ENCODE results near the gene MRI1.

Gene MRI1

DNA sequence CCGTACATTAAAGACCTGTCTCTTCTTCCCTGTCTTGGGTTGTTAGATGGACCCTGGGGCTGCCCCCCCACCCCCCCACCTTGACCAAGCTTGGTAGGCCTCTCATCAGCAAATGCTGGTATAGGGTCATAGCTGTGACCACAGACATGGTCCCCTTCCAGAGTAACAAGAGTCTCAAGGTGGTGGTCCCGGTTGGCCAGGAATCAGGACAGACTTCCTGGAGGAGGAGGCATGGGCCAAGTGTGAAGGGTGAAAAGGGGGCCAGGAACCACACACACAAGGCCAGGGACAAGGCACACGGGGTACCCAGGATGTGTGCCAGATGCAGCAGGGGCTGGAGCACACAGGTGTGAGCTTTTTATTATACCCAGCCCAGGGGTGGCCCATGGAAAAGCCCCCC, 1.1 kb upstream of the MRI1 start:
- Histone ChIP-seq H3K18ac (ENCODE audit: low read length) (no peak overlapping the region), H2AK5ac (ENCODE audit: low read depth, low read length) (no peak overlapping the region), H2AFZ (ENCODE audit: low read length) (no peak overlapping the region), H3K4me1 (ENCODE audit: control insufficient read depth in 2 of 2, insufficient read depth in 1 of 2, low read depth in 1 of 2, low read length in 2 of 2) (peaks cover 0 to 5% of the 10 kb centered on the region in 2 donors), H3K9me3 (replicated peaks in 1 of 2; ENCODE audit: control insufficient read depth in 2 of 2, insufficient read depth in 1 of 2, low read depth in 1 of 2, low read length in 2 of 2) (peaks cover 0 to 9% of the 10 kb centered on the region in 2 donors), H3K79me1 (ENCODE audit: low read depth, low read length) (peaks cover 7% of the 10 kb centered on the region), H3K23ac (ENCODE audit: low read depth, low read length, poor library complexity) (no peak overlapping the region), H3K4ac (ENCODE audit: low read length) (no peak overlapping the region), H3K14ac (ENCODE audit: low read length) (no peak overlapping the region), H2BK15ac (ENCODE audit: low read length) (no peak overlapping the region), H2BK12ac (ENCODE audit: low read length) (no peak overlapping the region), H2BK120ac (ENCODE audit: low read depth, low read length) (no peak overlapping the region), H4K8ac (ENCODE audit: low read depth, low read length) (no peak overlapping the region), H3K9ac (ENCODE audit: low read depth, low read length, poor library complexity) (no peak overlapping the region), H3K4me3 (ENCODE audit: low read length in 2 of 2) (no peak overlapping the region), H3K36me3 (replicated peaks in 1 of 2; ENCODE audit: control insufficient read depth in 2 of 2, insufficient read depth in 2 of 2, low read length in 2 of 2) (peaks cover 26 to 57% of the 10 kb centered on the region in 2 donors), H3K4me2 (ENCODE audit: insufficient read depth, low read length, poor library complexity, severe bottlenecking) (no peak overlapping the region), H2BK5ac (ENCODE audit: low read length) (no peak overlapping the region), H3K27me3 (ENCODE audit: control insufficient read depth in 3 of 3, insufficient read depth in 3 of 3, low read depth in 1 of 3, low read length in 3 of 3) (peaks cover 0 to 6% (median 0%) of the 10 kb centered on the region in 3 experiments), H4K91ac (ENCODE audit: low read depth, low read length, poor library complexity) (no peak overlapping the region), H3K27ac (replicated peaks; ENCODE audit: low read length) (no peak overlapping the region)
- WGBS, 2 donors (ENCODE audit: extremely low coverage in 2 of 2, insufficient read length in 2 of 2, insufficient replicate concordance in 1 of 2) = no CpG with 5 or more reads among the region's 3 CpGs
- no peak for DNase-seq (ENCODE audit: low spot score)

DNA sequence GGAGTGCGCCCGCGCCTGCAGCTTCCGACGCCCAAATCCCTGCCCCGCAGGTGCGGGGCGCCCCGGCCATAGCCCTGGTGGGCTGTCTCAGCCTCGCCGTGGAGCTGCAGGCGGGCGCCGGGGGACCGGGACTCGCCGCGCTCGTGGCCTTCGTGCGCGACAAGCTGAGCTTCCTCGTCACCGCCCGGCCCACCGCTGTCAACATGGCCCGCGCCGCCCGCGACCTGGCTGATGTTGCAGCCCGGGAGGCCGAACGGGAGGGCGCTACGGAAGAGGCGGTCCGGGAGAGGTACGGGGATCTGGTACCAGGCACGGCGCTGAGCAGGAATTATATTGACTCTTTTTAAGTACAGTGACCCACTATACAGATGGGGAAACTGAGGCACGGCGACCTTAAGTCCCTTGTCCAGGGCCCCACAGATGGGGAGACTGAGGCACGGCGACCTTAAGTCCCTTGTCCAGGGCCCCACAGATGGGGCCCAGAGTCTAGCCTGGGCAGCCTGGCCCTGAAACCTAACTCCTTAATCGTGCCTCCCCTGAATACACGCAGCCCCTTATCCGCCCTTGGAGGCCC, 586 bp downstream of the MRI1 start:
- no CpG with 5 or more reads among the region's 48 CpGs for WGBS, 2 donors (ENCODE audit: extremely low coverage in 2 of 2, insufficient read length in 2 of 2, insufficient replicate concordance in 1 of 2)
- no peak overlapping the region for H4K8ac ChIP-seq (ENCODE audit: low read depth, low read length)
- H3K4me1 ChIP-seq (ENCODE audit: control insufficient read depth in 2 of 2, insufficient read depth in 1 of 2, low read depth in 1 of 2, low read length in 2 of 2) = peaks cover 0 to 5% of the 10 kb centered on the region in 2 donors
- no peak overlapping the region for H4K91ac ChIP-seq (ENCODE audit: low read depth, low read length, poor library complexity)
- H3K9me3 ChIP-seq (replicated peaks in 1 of 2; ENCODE audit: control insufficient read depth in 2 of 2, insufficient read depth in 1 of 2, low read depth in 1 of 2, low read length in 2 of 2) = peaks cover 0 to 9% of the 10 kb centered on the region in 2 donors
- H3K27me3 ChIP-seq (ENCODE audit: control insufficient read depth in 3 of 3, insufficient read depth in 3 of 3, low read depth in 1 of 3, low read length in 3 of 3) = peaks cover 0 to 6% (median 0%) of the 10 kb centered on the region in 3 experiments
- peaks cover 3% of the 10 kb centered on the region for H3K79me1 ChIP-seq (ENCODE audit: low read depth, low read length)
- H2BK12ac ChIP-seq (ENCODE audit: low read length) = no peak overlapping the region
- peak overlapping the region; percentile 83 for H3K4me2 ChIP-seq (ENCODE audit: insufficient read depth, low read length, poor library complexity, severe bottlenecking)
- H3K14ac ChIP-seq (ENCODE audit: low read length) = no peak overlapping the region
- no peak overlapping the region for H2AFZ ChIP-seq (ENCODE audit: low read length)
- H3K9ac ChIP-seq (ENCODE audit: low read depth, low read length, poor library complexity) = peak overlapping the region; percentile 97
- H3K4me3 ChIP-seq (ENCODE audit: low read length in 2 of 2) = peak overlapping the region; percentile 22 to 86
- no peak overlapping the region for H2BK120ac ChIP-seq (ENCODE audit: low read depth, low read length)
- no peak overlapping the region for H3K23ac ChIP-seq (ENCODE audit: low read depth, low read length, poor library complexity)
- peak overlapping the region; percentile 82 for H2BK5ac ChIP-seq (ENCODE audit: low read length)
- no peak overlapping the region for H2BK15ac ChIP-seq (ENCODE audit: low read length)
- no peak overlapping the region for H3K27ac ChIP-seq (replicated peaks; ENCODE audit: low read length)
- no peak overlapping the region for H3K4ac ChIP-seq (ENCODE audit: low read length)
- peak overlapping the region; percentile 56 for H2AK5ac ChIP-seq (ENCODE audit: low read depth, low read length)
- no peak for DNase-seq (ENCODE audit: low spot score)
- H3K36me3 ChIP-seq (replicated peaks in 1 of 2; ENCODE audit: control insufficient read depth in 2 of 2, insufficient read depth in 2 of 2, low read length in 2 of 2) = peaks cover 27 to 40% of the 10 kb centered on the region in 2 donors
- H3K18ac ChIP-seq (ENCODE audit: low read length) = peak overlapping the region; percentile 95

DNA sequence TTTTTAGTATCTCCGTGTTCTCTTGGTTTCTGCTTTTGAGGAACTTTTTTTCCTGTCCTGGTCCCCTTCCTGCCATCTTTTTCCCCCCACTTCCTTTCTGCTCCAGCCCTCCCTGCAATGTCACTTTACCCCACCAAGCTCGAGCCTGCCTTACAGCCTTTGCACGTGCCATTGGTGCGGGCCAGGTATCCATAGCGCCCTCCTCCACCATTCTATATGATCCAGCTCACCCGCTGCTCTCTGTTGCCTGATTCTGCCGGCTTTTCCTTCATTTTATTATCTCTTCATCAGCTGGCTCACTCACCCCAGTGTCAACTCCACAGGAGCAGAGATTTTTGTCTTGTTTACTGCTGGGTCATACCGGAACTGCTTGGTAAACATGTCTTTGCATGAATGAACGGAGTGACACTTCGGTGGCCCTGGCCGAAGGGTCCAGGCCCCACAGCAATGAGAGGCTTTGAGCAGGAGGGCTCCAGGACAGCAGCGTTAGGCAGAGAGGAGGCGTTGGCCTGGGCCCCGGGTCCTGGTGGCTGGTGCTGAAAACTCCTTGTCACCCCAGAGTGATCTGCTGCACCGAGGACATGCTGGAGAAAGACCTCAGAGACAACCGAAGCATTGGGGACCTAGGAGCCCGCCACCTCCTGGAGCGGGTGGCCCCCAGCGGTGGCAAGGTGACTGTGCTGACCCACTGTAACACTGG, 1.2 kb downstream of the MRI1 start:
- Histone ChIP-seq H3K79me1 (ENCODE audit: low read depth, low read length) (peaks cover 3% of the 10 kb centered on the region), H4K8ac (ENCODE audit: low read depth, low read length) (no peak overlapping the region), H2BK15ac (ENCODE audit: low read length) (peak overlapping the region; percentile 64), H4K91ac (ENCODE audit: low read depth, low read length, poor library complexity) (no peak overlapping the region), H3K4me2 (ENCODE audit: insufficient read depth, low read length, poor library complexity, severe bottlenecking) (peak overlapping the region; percentile 83), H3K9me3 (replicated peaks in 1 of 2; ENCODE audit: control insufficient read depth in 2 of 2, insufficient read depth in 1 of 2, low read depth in 1 of 2, low read length in 2 of 2) (peaks cover 0 to 9% of the 10 kb centered on the region in 2 donors), H3K4ac (ENCODE audit: low read length) (peak overlapping the region; percentile 66), H3K4me3 (ENCODE audit: low read length in 2 of 2) (peak overlapping the region in 1 of 2 donors; percentile 86), H3K27me3 (ENCODE audit: control insufficient read depth in 3 of 3, insufficient read depth in 3 of 3, low read depth in 1 of 3, low read length in 3 of 3) (peaks cover 0 to 6% (median 0%) of the 10 kb centered on the region in 3 experiments), H3K36me3 (replicated peaks in 1 of 2; ENCODE audit: control insufficient read depth in 2 of 2, insufficient read depth in 2 of 2, low read length in 2 of 2) (peaks cover 24 to 34% of the 10 kb centered on the region in 2 donors), H3K18ac (ENCODE audit: low read length) (no peak overlapping the region), H3K23ac (ENCODE audit: low read depth, low read length, poor library complexity) (peak overlapping the region; percentile 55), H3K14ac (ENCODE audit: low read length) (no peak overlapping the region), H3K9ac (ENCODE audit: low read depth, low read length, poor library complexity) (no peak overlapping the region), H2BK12ac (ENCODE audit: low read length) (no peak overlapping the region), H2BK120ac (ENCODE audit: low read depth, low read length) (no peak overlapping the region), H3K27ac (replicated peaks; ENCODE audit: low read length) (no peak overlapping the region), H2BK5ac (ENCODE audit: low read length) (peak overlapping the region; percentile 82), H3K4me1 (ENCODE audit: control insufficient read depth in 2 of 2, insufficient read depth in 1 of 2, low read depth in 1 of 2, low read length in 2 of 2) (peaks cover 0 to 5% of the 10 kb centered on the region in 2 donors), H2AK5ac (ENCODE audit: low read depth, low read length) (peak overlapping the region; percentile 83), H2AFZ (ENCODE audit: low read length) (no peak overlapping the region)
- DNase-seq (ENCODE audit: low spot score) = no peak
- WGBS, 2 donors (ENCODE audit: extremely low coverage in 2 of 2, insufficient read length in 2 of 2, insufficient replicate concordance in 1 of 2) = no CpG with 5 or more reads among the region's 19 CpGs

DNA sequence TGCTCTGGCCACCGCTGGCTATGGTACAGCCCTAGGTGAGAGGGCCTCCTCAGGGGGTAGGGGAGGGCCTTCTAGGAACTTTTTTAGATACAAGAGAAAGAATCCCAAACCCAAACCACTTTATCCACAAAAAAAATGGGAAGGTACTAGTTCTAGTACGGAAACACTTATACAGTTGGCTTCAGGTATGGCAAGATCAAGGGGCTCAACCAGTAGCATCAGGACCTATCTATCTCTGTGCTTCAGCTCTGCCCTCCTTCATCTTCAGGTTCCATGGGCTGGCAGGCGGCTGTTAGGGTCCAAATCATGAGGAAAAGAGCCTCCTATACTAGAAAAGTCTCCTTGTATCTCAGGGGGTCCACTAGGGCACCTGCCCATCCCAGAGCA, 1.8 kb downstream of the MRI1 start:
- no peak overlapping the region for H3K14ac ChIP-seq (ENCODE audit: low read length)
- no peak overlapping the region for H3K4me2 ChIP-seq (ENCODE audit: insufficient read depth, low read length, poor library complexity, severe bottlenecking)
- peaks cover 0 to 5% of the 10 kb centered on the region in 2 donors for H3K4me1 ChIP-seq (ENCODE audit: control insufficient read depth in 2 of 2, insufficient read depth in 1 of 2, low read depth in 1 of 2, low read length in 2 of 2)
- no peak overlapping the region for H3K18ac ChIP-seq (ENCODE audit: low read length)
- H3K4me3 ChIP-seq (ENCODE audit: low read length in 2 of 2) = no peak overlapping the region
- no CpG with 5 or more reads among the region's 3 CpGs for WGBS, 2 donors (ENCODE audit: extremely low coverage in 2 of 2, insufficient read length in 2 of 2, insufficient replicate concordance in 1 of 2)
- H3K9me3 ChIP-seq (replicated peaks in 1 of 2; ENCODE audit: control insufficient read depth in 2 of 2, insufficient read depth in 1 of 2, low read depth in 1 of 2, low read length in 2 of 2) = peaks cover 0 to 9% of the 10 kb centered on the region in 2 donors
- H4K91ac ChIP-seq (ENCODE audit: low read depth, low read length, poor library complexity) = no peak overlapping the region
- H2BK12ac ChIP-seq (ENCODE audit: low read length) = no peak overlapping the region
- H3K23ac ChIP-seq (ENCODE audit: low read depth, low read length, poor library complexity) = peak overlapping the region; percentile 55
- no peak overlapping the region for H2BK120ac ChIP-seq (ENCODE audit: low read depth, low read length)
- peaks cover 3% of the 10 kb centered on the region for H3K79me1 ChIP-seq (ENCODE audit: low read depth, low read length)
- H2BK15ac ChIP-seq (ENCODE audit: low read length) = peak overlapping the region; percentile 64
- peak overlapping the region; percentile 82 for H2BK5ac ChIP-seq (ENCODE audit: low read length)
- DNase-seq (ENCODE audit: low spot score) = no peak
- H3K36me3 ChIP-seq (replicated peaks in 1 of 2; ENCODE audit: control insufficient read depth in 2 of 2, insufficient read depth in 2 of 2, low read length in 2 of 2) = peaks cover 21 to 30% of the 10 kb centered on the region in 2 donors
- H2AFZ ChIP-seq (ENCODE audit: low read length) = no peak overlapping the region
- peak overlapping the region; percentile 66 for H3K4ac ChIP-seq (ENCODE audit: low read length)
- H3K9ac ChIP-seq (ENCODE audit: low read depth, low read length, poor library complexity) = no peak overlapping the region
- peaks cover 0 to 6% (median 0%) of the 10 kb centered on the region in 3 experiments for H3K27me3 ChIP-seq (ENCODE audit: control insufficient read depth in 3 of 3, insufficient read depth in 3 of 3, low read depth in 1 of 3, low read length in 3 of 3)
- peak overlapping the region; percentile 83 for H2AK5ac ChIP-seq (ENCODE audit: low read depth, low read length)
- no peak overlapping the region for H3K27ac ChIP-seq (replicated peaks; ENCODE audit: low read length)
- H4K8ac ChIP-seq (ENCODE audit: low read depth, low read length) = no peak overlapping the region

All from neuronal stem cell (in vitro differentiated cells).